ENCODE results near the gene TLL1.

The TLL1 gene

GRCh38 chr4:165972747-165973146 lies 99.7 kb downstream of the TLL1 start:
- TF ChIP-seq CTCF (IDR thresholded peaks at IDR 0.05), result no peak

- TF ChIP-seq CTCF (IDR thresholded peaks at IDR 0.05), result no peak
Measured at GRCh38 chr4:165982934-165983333, 109.9 kb downstream of the TLL1 start.

- TF ChIP-seq CTCF (IDR thresholded peaks at IDR 0.05), result no peak
Measured at GRCh38 chr4:165986956-165987698, 114.1 kb downstream of the TLL1 start.

GRCh38 chr4:165991325-165992180 lies 118.5 kb downstream of the TLL1 start:
- TF ChIP-seq CTCF (IDR thresholded peaks at IDR 0.05), result no peak

GRCh38 chr4:165992283-165992682 lies 119.2 kb downstream of the TLL1 start:
- no peak for TF ChIP-seq CTCF (IDR thresholded peaks at IDR 0.05)

GRCh38 chr4:165994701-165995100 lies 121.7 kb downstream of the TLL1 start:
- TF ChIP-seq CTCF (IDR thresholded peaks at IDR 0.05), result no peak

- no peak for TF ChIP-seq CTCF (IDR thresholded peaks at IDR 0.05)
Measured at GRCh38 chr4:166003811-166004210, 130.8 kb downstream of the TLL1 start.
